ENCODE results near the gene SLC4A1.
A peak's percentile ranks its signal among the peaks of the same experiment; 100 is the strongest.

SLC4A1 gene

GRCh38 chr17:44198721-44199552 is 69.0 kb downstream of the SLC4A1 start:
- H3K27ac ChIP-seq (ENCODE audit: insufficient read depth, low read length, poor library complexity, severe bottlenecking), result peak overlapping the region; percentile 71
- no peaks in the 10 kb centered on the region for H3K27me3 ChIP-seq (replicated peaks; ENCODE audit: control insufficient read depth, insufficient read depth, low read length, poor library complexity, severe bottlenecking)
- DNase-seq, result peak; percentile 36 to 57 (median 52)
- no peaks in the 10 kb centered on the region for H3K9me3 ChIP-seq (ENCODE audit: control insufficient read depth, low read length)
- H3K4me3 ChIP-seq (ENCODE audit: insufficient read depth, low read depth, low read length, poor library complexity, severe bottlenecking), result peak overlapping the region; percentile 79
- peaks cover 25% of the 10 kb centered on the region for H3K36me3 ChIP-seq (ENCODE audit: control insufficient read depth, insufficient read depth, low read length)
- peaks cover 11% of the 10 kb centered on the region for H3K4me1 ChIP-seq (ENCODE audit: control insufficient read depth, insufficient read depth, low read length, poor library complexity, severe bottlenecking)

Measured in effector memory CD4-positive, alpha-beta T cell (primary cell).